PC-9 (cell line): ENCODE measurements around the gene PES1.

Experiments
- CTCF ChIP-seq: fragments of 200-600 bp; sonication (generic); conservative IDR thresholded peaks from 2 replicates; pipeline ENCODE4 v1.6.1; 2017; ENCODE audit warnings: mixed run types, antibody characterized with exemption, mild to moderate bottlenecking, moderate library complexity
- EZH2 ChIP-seq: fragments of 200-600 bp; sonication (generic); IDR thresholded peaks from 2 replicates; pipeline ENCODE4 v1.8.0; 2017; ENCODE audit warnings: antibody characterized with exemption, low read depth

GRCh38 chr22:30612789-30613188 is 21.1 kb upstream of the PES1 start:
- TF ChIP-seq CTCF (no peak), EZH2 (no peak)
